Panc1 (cell line): ENCODE data around the gene TOGARAM1. TPM values are rescaled to one million over a fixed set of nuclear protein-coding genes. Genes with fewer than 3 reads are reported as not detected.

Experiments
- ATAC-seq: fragments of 200-7000 bp; cut with Tn5 transposase; 2 replicates; pipeline ENCODE4 v1.9.1; 2020; ENCODE audit warnings: mild to moderate bottlenecking, moderate library complexity
- BruUV-seq: library from RNA; stranded (reverse); fragments of 400-500 nt; replicated peaks from 2 replicates; lab custom pipeline; 2021; lab: Mats Ljungman, UMichigan
- CTCF ChIA-PET: fragments of 300-600 bp; sonication (Branson Sonifier 250); formaldehyde crosslinking; loops from one replicate; lab custom pipeline; 2022; ENCODE audit warnings: antibody characterized with exemption; lab: Charles Lee
- POLR2A ChIA-PET: fragments of 300-600 bp; sonication (Branson Sonifier 250); formaldehyde crosslinking; loops from one replicate; lab custom pipeline; 2022; ENCODE audit warnings: antibody characterized with exemption; lab: Charles Lee
- DNase-seq: peaks from one replicate; pipeline ENCODE4 v3.0.0-alpha.2; 2010; ENCODE audit warnings: low read depth, low spot score
- H3K27ac ChIP-seq: 2 replicates; pipeline ENCODE4 v1.5.1; 2011; ENCODE audit warnings: mild to moderate bottlenecking, low read length, inconsistent platforms
- H3K27me3 ChIP-seq: fragments of 200-500 bp; sonication (Bioruptor generic); 2 replicates; pipeline ENCODE4 v1.6.0; 2014; ENCODE audit warnings: low read length, inconsistent platforms; ENCODE audit not compliant: control insufficient read depth, insufficient read depth
- H3K36me3 ChIP-seq: fragments of 200-500 bp; sonication (Bioruptor generic); 2 replicates; pipeline ENCODE4 v1.5.1; 2014; ENCODE audit warnings: inconsistent platforms, mild to moderate bottlenecking, low read length, moderate library complexity; ENCODE audit not compliant: control insufficient read depth, insufficient read depth
- H3K4me1 ChIP-seq: 2 replicates; pipeline ENCODE4 v1.5.1; 2011; ENCODE audit warnings: inconsistent platforms, mild to moderate bottlenecking, low read length, moderate library complexity; ENCODE audit not compliant: control insufficient read depth, insufficient read depth
- H3K4me3 ChIP-seq, 2 experiments: 2 replicates each; pipeline ENCODE4 v1.5.1; 2011 to 2012; ENCODE audit warnings: low read depth in 2 of 2, low read length in 2 of 2, mild to moderate bottlenecking in 2 of 2, inconsistent platforms in 1 of 2, moderate library complexity in 1 of 2
- H3K9me3 ChIP-seq: fragments of 200-500 bp; sonication (Bioruptor generic); 2 replicates; pipeline ENCODE4 v1.5.1; 2014; ENCODE audit warnings: low read depth, mild to moderate bottlenecking, inconsistent platforms, low read length, moderate library complexity; ENCODE audit not compliant: control insufficient read depth, insufficient read depth
- CTCF ChIP-seq: fragments of 450-650 bp; IDR thresholded peaks from 2 replicates; pipeline ENCODE4 v1.5.1; 2017; ENCODE audit warnings: mild to moderate bottlenecking
- POLR2AphosphoS5 ChIP-seq: IDR thresholded peaks from 2 replicates; pipeline ENCODE4 v1.6.1; 2012; ENCODE audit warnings: mild to moderate bottlenecking, low read depth, low read length, moderate library complexity
- REST ChIP-seq, 2 experiments: IDR thresholded peaks; 2 replicates each; pipeline ENCODE4 v1.6.1; 2011 to 2012; ENCODE audit warnings: low read depth in 2 of 2, control low read depth in 1 of 2, low read length in 1 of 2, mild to moderate bottlenecking in 1 of 2, moderate library complexity in 1 of 2; ENCODE audit not compliant: insufficient read depth in 1 of 2
- SIN3A ChIP-seq: IDR thresholded peaks from 2 replicates; pipeline ENCODE4 v1.6.1; 2012; ENCODE audit warnings: low read depth, mild to moderate bottlenecking, low read length, moderate library complexity, borderline replicate concordance; ENCODE audit not compliant: insufficient read depth
- TCF7L2 ChIP-seq: IDR thresholded peaks from 2 replicates; pipeline ENCODE4 v1.6.1; 2011; ENCODE audit warnings: mild to moderate bottlenecking, low read depth, low read length, inconsistent platforms
- in situ Hi-C: cut with HindIII; loops from 2 replicates; pipeline ENCODE4 v1.10.0; 2016; ENCODE audit warnings: low sequenced_read_pairs, low pct_unique_long_range_greater_than_20kb
- intact Hi-C: fragments of 100-400 bp; cut with micrococcal nuclease; formaldehyde crosslinking; loops from one replicate; pipeline ENCODE4 v1.10.0; 2022; ENCODE audit not compliant: unreplicated experiment
- total RNA-seq: library from RNA; stranded (reverse); gene quantifications from one replicate; pipeline ENCODE4 v1.2.1, GENCODE V29; 2021; ENCODE audit not compliant: unreplicated experiment

The TOGARAM1 gene
- total RNA-seq, 1 experiment from 2014 or later: 11.6 TPM

- no peak for ATAC-seq
- BruUV-seq: no TSS peak
- Histone ChIP-seq H3K27ac (no peak overlapping the region), H3K36me3 (peaks cover 34% of the 10 kb centered on the region; the same call in 1 of the 2 replicates), H3K4me1 (no peaks in the 10 kb centered on the region), H3K4me3 (no peak overlapping the region), H3K9me3 (no peaks in the 10 kb centered on the region), H3K27me3 (no peaks in the 10 kb centered on the region)
- no peak for DNase-seq
- ChIA-PET CTCF (no interaction called here), POLR2A (no interaction called here)
- in situ Hi-C loops: no loop called here
- intact Hi-C loops: no loop called here
- TF ChIP-seq TCF7L2 (no peak), POLR2AphosphoS5 (no peak), CTCF (no peak), REST (IDR thresholded peaks at IDR 0.05; ENCODE audit: insufficient read depth in 1 of 2, low read depth in 2 of 2, low read length in 1 of 2) (no peak)
Observed at GRCh38 chr14:45104561-45104960, 142.6 kb downstream of the TOGARAM1 start.

GRCh38 chr14:45112896-45113781 is 151.1 kb downstream of the TOGARAM1 start:
- H3K9me3 ChIP-seq: no peaks in the 10 kb centered on the region
- POLR2A ChIA-PET: no interaction called here
- no peaks in the 10 kb centered on the region for H3K27me3 ChIP-seq
- BruUV-seq: no TSS peak
- in situ Hi-C loops: no loop called here
- H3K27ac ChIP-seq: no peak overlapping the region
- ATAC-seq (0 out of 2 replicates have a peak, but pooled peaks have one; percentile 21), DNase-seq (no peak)
- intact Hi-C loops: no loop called here
- TF ChIP-seq TCF7L2 (no peak), REST (IDR thresholded peaks at IDR 0.05; ENCODE audit: insufficient read depth in 1 of 2, low read depth in 2 of 2, low read length in 1 of 2) (no peak), POLR2AphosphoS5 (no peak), SIN3A (no peak), CTCF (no peak)
- CTCF ChIA-PET: no interaction called here
- H3K36me3 ChIP-seq: peaks cover 54% of the 10 kb centered on the region
- H3K4me3 ChIP-seq: no peak overlapping the region
- peaks cover 7% of the 10 kb centered on the region; the same call in 1 of the 2 replicates for H3K4me1 ChIP-seq
